GM23248 (cell line): ENCODE results near the gene FOXK1.

Experiments used
- EZH2 ChIP-seq: fragments of 200-600 bp; sonication (generic); IDR thresholded peaks from 2 replicates; pipeline ENCODE4 v1.6.1; 2018; ENCODE audit warnings: antibody characterized with exemption, mild to moderate bottlenecking; ENCODE audit not compliant: insufficient read depth, poor library complexity, severe bottlenecking
- EZH2phosphoT487 ChIP-seq: fragments of 200-600 bp; sonication (generic); IDR thresholded peaks from 2 replicates; pipeline ENCODE4 v1.6.1; 2018; ENCODE audit warnings: antibody characterized with exemption, moderate library complexity, mild to moderate bottlenecking, low read depth; ENCODE audit not compliant: insufficient read depth

DNA sequence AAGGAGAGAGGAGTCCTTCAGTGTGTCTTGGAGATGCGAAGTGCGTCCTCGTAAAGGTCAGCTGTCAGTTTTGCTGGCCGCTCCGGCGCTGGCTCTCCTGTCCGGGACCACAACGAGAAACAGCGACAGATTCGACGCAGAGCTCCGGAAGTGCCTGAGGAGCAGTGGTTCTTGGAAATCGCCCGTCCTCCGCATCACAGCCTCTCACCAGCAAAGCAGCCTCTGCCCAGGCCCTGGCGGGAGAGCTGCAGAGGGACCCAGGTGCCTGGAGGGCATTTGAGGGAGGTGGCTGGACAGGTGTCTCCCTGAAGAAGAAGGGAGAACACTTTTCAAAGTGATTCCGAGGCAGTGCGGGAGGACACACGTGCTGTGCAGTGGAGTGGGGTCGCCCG lies 81.7 kb downstream of the FOXK1 start:
- no peak for TF ChIP-seq EZH2
- TF ChIP-seq EZH2phosphoT487 = no peak
